Loucy (cell line): ENCODE measurements around the gene DMRTB1.

ENCODE experiments used
- H2AFZ ChIP-seq: fragments of 200-600 bp; sonication (generic); 2 replicates; pipeline ENCODE4 v1.6.0; 2016; ENCODE audit warnings: antibody characterized with exemption, mild to moderate bottlenecking, low read length, moderate library complexity
- H3F3A ChIP-seq: fragments of 200-600 bp; 2 replicates; pipeline ENCODE4 v1.6.0; 2016; ENCODE audit warnings: antibody characterized with exemption, low read depth, mild to moderate bottlenecking
- H3K27me3 ChIP-seq: fragments of 200-600 bp; sonication (generic); 2 replicates; pipeline ENCODE4 v1.6.1; 2014; ENCODE audit warnings: low read length, mild to moderate bottlenecking; ENCODE audit not compliant: insufficient read depth, poor library complexity, severe bottlenecking
- H3K36me3 ChIP-seq: fragments of 200-600 bp; sonication (generic); 2 replicates; pipeline ENCODE4 v1.6.1; 2016; ENCODE audit warnings: low read length; ENCODE audit not compliant: insufficient read depth
- H3K4me1 ChIP-seq: fragments of 200-600 bp; sonication (generic); 2 replicates; pipeline ENCODE4 v1.5.1; 2014; ENCODE audit warnings: low read length, mild to moderate bottlenecking; ENCODE audit not compliant: insufficient read depth, poor library complexity, severe bottlenecking
- H3K4me2 ChIP-seq: fragments of 200-600 bp; sonication (generic); 2 replicates; pipeline ENCODE4 v1.6.0; 2014; ENCODE audit warnings: antibody characterized with exemption, low read length, low read depth, mild to moderate bottlenecking; ENCODE audit not compliant: poor library complexity, severe bottlenecking
- H3K4me3 ChIP-seq: fragments of 200-600 bp; sonication (generic); 2 replicates; pipeline ENCODE4 v1.5.1; 2014; ENCODE audit warnings: low read length, mild to moderate bottlenecking, mixed read lengths; ENCODE audit not compliant: poor library complexity, severe bottlenecking
- H3K79me2 ChIP-seq: fragments of 200-600 bp; sonication (generic); 2 replicates; pipeline ENCODE4 v1.6.1; 2014; ENCODE audit warnings: low read length; ENCODE audit not compliant: insufficient read depth
- H3K9ac ChIP-seq: fragments of 200-600 bp; sonication (generic); 2 replicates; pipeline ENCODE4 v1.6.0; 2014; ENCODE audit warnings: mild to moderate bottlenecking, low read depth, low read length, moderate library complexity; ENCODE audit not compliant: poor library complexity, severe bottlenecking
- H3K9me2 ChIP-seq: fragments of 200-600 bp; sonication (generic); replicated peaks from 2 replicates; pipeline ENCODE4 v1.6.1; 2016; ENCODE audit warnings: low read depth, low read length, mixed read lengths
- H3K9me3 ChIP-seq: fragments of 200-600 bp; sonication (generic); 2 replicates; pipeline ENCODE4 v1.6.1; 2014; ENCODE audit warnings: mild to moderate bottlenecking, antibody characterized with exemption, low read length, low read depth; ENCODE audit not compliant: insufficient read depth
- H4K20me1 ChIP-seq: fragments of 200-600 bp; sonication (generic); 2 replicates; pipeline ENCODE4 v1.6.0; 2014; ENCODE audit warnings: antibody characterized with exemption, low read length, mild to moderate bottlenecking; ENCODE audit not compliant: insufficient read depth, poor library complexity, severe bottlenecking
- CTCF ChIP-seq: fragments of 200-600 bp; sonication (generic); conservative IDR thresholded peaks from 2 replicates; pipeline ENCODE4 v1.5.1; 2014; ENCODE audit warnings: mild to moderate bottlenecking, antibody characterized with exemption, low read length
- EZH2phosphoT487 ChIP-seq: fragments of 200-600 bp; IDR thresholded peaks from 2 replicates; pipeline ENCODE4 v1.6.1; 2018; ENCODE audit warnings: antibody characterized with exemption, mild to moderate bottlenecking, moderate library complexity, borderline replicate concordance

DMRTB1 gene

GRCh38 chr1:53498555-53499131, 39.4 kb downstream of the DMRTB1 start:
- H3K27me3 ChIP-seq: no peaks in the 10 kb centered on the region
- H3K9me2 ChIP-seq: no peaks in the 10 kb centered on the region
- peak overlapping the region; percentile 52; the same call in 1 of the 2 replicates for H2AFZ ChIP-seq
- peaks cover 51% of the 10 kb centered on the region for H3K4me1 ChIP-seq
- H3F3A ChIP-seq: peaks cover 6% of the 10 kb centered on the region; the same call in 1 of the 2 replicates
- peak overlapping the region; percentile 71 for H3K4me2 ChIP-seq
- H3K36me3 ChIP-seq: no peaks in the 10 kb centered on the region
- no peak for TF ChIP-seq CTCF
- no peak for TF ChIP-seq EZH2phosphoT487
- H3K9me3 ChIP-seq: no peaks in the 10 kb centered on the region
- peak overlapping the region; percentile 60 for H3K9ac ChIP-seq
- H3K79me2 ChIP-seq: no peaks in the 10 kb centered on the region
- H4K20me1 ChIP-seq: no peaks in the 10 kb centered on the region
- peak overlapping the region; percentile 43 for H3K4me3 ChIP-seq

DNA sequence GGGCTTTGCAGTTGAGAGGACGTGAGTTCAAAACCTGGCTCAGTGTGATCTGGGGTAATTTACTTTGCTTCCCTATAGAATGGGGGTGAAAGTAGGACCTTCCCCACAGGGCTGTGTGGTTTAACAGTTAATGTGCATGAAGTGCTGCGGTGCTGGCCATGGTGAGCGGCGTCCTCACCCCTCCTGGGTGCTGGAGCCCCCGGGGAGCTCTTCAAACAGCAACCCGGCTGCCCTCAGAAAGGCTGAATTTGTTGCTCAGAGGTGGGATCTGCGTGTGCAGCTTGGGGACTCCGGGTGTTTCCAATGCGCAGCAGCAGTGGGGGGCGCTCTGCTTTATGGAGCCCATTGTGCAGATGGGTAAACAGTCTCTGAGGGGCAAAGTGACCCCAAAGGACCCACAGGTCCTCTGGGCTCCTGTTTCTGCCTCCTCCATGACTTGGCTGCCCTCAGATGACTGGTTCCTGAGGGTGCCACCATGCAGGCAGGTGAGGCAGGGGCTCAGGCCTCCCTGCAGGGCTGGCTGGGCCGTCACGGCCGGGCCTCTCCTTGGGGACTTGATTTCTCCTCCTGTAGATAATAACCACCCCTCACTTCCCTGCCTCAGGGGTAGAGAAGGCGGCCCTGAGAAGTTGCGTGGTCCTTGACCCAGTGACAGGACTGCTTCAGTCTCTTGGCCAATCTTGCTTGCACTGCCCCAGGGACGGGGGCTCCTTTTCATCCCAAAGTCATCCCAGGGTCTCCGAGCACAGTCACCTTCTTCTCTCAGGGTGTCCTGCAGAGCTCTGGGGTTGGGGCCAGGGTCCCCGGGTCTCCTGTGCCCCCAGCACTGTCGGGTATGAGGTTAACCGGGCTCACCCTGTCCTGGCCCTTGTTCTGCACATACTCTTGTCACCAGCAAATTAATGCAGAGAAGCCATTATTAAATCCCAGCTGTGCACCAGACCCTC, 40.3 kb downstream of the DMRTB1 start:
- Histone ChIP-seq H3K79me2 (no peaks in the 10 kb centered on the region), H3K4me2 (peak overlapping the region; percentile 71), H2AFZ (no peak overlapping the region), H3K9me3 (no peaks in the 10 kb centered on the region), H3K4me1 (peaks cover 51% of the 10 kb centered on the region), H3K4me3 (peak overlapping the region; percentile 43), H3K9ac (peak overlapping the region; percentile 60), H3K27me3 (no peaks in the 10 kb centered on the region), H3K36me3 (no peaks in the 10 kb centered on the region), H3F3A (peaks cover 6% of the 10 kb centered on the region; the same call in 1 of the 2 replicates), H3K9me2 (no peaks in the 10 kb centered on the region), H4K20me1 (no peaks in the 10 kb centered on the region)
- peak; percentile 28; the same call in 1 of the 2 replicates for TF ChIP-seq CTCF
- TF ChIP-seq EZH2phosphoT487: no peak

GRCh38 chr1:53500204-53501064, 41.2 kb downstream of the DMRTB1 start:
- Histone ChIP-seq H3K79me2 (no peaks in the 10 kb centered on the region), H3K36me3 (no peaks in the 10 kb centered on the region), H3F3A (peaks cover 6% of the 10 kb centered on the region; the same call in 1 of the 2 replicates), H3K9me2 (no peaks in the 10 kb centered on the region), H3K4me1 (peaks cover 50% of the 10 kb centered on the region), H3K27me3 (no peaks in the 10 kb centered on the region), H3K4me3 (no peak overlapping the region), H2AFZ (no peak overlapping the region), H3K4me2 (peak overlapping the region; percentile 28), H3K9ac (peak overlapping the region; percentile 60), H4K20me1 (no peaks in the 10 kb centered on the region), H3K9me3 (no peaks in the 10 kb centered on the region)
- TF ChIP-seq EZH2phosphoT487 (no peak), CTCF (no peak)
